ENCODE data around the gene TMF1.
A peak's percentile ranks its signal among the peaks of the same experiment; 100 is the strongest.

TMF1 gene

DNA sequence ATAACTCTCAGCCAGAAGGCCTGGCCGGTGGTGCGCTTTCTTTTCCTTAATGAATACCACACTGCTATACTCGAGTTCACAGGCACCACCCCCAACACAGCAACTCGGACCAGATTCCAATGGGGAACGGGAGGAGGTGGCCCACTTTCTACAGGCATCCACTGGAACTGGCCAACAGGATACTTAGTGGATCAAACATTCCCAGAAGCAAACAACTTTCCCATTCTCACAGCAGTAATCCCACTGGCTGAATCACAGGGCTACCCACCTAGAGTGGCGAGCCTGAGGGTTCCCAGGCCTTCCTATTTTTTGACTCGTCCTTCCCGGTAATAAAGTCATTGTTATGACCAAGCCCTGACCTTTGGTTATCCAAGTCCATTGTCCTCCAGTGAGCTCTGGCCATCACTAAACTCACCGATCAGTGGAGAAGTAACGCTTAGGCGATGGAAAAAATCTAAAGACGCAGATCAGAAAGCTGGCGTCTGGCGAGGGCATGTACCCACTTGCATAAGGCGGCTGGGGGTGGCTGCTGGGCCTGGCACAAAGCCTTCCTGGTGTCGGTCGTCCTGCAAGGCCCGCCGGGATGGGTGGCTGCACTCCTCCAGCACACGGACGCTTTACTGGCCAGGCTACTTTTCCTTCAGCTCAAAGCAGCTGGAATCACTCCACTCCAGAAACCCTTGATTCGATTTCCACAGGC, 39.9 kb downstream of the TMF1 start:
- no peak for DNase-seq

DNA sequence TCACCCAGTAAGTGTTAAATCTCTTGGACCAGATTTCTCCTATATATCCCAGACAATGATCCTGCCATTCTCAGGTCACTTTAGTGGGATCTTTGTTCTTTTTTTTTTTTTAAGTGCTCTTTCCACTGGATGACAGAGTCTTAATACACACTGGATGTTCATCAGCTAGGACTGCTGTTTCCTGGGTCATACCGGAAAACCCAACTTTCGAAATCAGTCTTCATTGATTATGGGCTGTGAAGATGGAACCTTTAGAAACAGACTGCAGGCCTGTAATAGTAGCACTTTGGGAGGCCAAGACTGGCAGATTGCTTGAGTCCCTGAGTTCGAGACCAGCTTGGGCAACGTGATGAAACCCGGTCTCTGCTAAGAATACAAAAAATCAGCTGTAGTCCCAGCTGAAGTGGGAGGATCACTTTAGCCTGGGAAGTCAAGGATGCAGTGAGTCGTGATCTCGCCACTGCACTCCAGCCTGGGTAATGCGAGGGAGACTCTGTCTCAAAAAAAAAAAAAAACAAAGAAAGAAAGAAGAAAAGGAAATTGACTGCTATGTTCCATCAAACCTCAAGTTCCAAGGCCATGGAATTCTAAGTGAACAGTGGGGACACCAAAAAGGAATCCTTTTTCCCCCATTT, 40.9 kb downstream of the TMF1 start:
- DNase-seq = no peak

DNA sequence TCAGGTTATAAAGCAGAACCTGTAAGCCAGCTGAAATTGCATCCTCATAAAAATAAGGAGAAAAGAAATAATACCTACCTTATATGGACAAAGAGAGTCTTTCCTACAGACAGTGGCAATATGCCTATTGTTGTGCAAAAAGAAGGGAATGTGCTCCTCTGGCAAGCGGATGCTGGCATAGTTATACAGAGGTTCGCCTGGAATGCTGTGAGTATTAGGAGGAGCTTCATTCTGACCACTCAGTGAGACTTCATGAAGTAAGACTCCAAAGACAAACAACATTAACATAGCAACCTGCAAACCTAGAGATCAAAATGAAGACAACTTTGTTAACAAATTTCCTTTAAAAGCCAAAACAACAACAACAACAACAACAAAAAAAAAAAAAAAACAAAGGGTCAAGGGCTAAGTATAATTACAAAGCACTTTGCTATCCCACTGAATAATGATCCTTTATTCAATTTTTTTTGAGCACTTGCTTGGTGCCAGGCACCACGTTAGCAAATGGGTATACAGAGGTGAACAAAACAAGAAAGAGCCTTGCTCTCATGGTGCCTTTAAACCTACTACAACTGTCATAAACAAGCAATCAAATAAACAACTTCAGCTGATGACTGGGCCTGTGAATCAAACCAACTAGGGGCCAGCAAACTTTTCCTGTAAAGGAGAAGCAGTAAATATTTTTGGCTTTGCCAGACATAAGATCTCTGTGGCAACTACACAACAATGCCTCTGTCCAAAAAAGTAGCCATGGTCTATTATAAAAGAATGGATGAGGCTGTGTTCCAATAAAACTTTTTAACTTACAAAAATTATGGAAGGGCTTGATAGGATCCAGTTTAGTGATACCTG, 42.3 kb downstream of the TMF1 start:
- no peak for DNase-seq

DNA sequence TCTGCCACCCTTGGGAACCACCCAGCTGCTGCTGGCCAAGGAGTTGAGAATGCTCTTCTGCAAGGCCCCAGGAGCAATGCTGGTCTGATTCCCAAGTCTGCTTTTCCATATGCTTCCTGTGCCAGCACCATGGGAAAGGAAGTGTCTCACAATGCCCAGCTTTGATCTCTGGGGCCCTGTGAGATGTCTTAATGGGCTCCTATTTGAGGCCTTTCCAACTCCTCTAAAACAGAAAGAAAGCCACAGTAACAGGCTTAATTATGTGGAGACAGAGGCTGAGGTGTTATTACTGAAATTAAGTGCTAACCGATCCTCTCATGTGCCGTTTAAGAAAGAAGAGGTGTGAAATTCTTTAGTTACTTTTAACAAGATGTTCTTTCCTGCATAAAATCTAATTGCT, 43.2 kb downstream of the TMF1 start:
- no peak for DNase-seq

DNA sequence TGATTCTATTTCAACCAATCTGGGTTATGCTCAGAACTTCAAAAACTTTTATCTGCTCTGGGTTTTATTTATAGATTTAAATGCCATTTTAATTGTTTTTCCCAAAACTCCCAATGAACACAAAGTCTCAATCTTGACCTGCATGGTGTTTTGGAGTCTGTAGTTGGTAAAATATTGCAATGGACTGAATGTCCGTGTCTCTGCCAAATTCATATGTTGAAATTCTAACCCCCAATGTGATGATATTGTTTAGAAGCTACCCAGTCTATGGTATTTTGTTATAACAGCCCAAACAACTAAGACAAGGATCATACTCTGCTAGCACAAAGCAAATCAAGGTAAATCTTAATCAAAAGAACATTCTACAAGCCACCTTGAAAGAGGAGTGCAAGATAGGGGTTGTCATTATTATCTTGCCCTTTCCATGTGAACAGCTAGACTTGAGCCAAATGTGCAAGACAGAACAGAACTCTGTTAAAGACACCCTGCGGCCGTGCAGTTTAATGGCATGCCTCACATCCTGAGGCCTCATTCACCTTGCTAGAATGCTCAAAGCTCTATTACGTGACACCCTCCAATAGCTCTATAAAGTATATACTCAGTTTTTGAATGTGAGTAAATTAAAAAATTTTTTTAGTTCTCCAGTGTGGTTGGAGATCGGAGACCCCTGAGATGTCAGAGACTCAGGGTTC, 46.2 kb downstream of the TMF1 start:
- DNase-seq = no peak

DNA sequence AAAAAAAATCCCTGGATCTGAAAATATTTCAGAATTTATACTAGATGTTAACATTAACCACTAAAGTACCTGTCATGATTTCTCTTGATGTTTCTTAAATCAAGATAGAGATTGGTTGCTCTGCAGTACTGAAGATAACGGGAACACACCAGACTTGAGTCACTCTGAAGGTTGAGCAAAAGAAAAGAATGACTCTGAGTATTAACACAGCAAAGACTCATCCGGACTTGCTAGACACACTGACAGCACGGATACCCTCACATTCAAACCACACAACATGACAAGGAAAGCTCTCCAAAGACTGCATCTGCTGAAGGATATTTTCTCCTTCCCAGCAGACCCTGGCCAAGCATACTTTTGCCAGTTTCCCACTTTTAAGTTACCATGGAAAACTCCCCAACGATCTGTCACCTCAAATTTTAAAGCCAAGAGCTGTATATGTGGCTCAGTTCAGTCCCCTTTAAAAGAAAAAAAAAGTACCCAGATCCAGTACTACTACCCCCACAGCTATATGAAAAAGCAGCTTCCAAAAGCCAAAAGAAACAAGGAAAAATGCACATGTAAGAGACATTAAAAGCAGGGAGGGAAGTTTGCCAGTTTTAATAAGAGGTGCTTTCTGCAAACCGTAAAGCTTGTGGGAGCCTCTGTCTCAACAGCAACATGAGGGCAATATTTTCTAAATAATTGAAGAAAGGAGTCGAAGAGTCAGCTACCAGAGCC, 46.9 kb downstream of the TMF1 start:
- no peak for DNase-seq

DNA sequence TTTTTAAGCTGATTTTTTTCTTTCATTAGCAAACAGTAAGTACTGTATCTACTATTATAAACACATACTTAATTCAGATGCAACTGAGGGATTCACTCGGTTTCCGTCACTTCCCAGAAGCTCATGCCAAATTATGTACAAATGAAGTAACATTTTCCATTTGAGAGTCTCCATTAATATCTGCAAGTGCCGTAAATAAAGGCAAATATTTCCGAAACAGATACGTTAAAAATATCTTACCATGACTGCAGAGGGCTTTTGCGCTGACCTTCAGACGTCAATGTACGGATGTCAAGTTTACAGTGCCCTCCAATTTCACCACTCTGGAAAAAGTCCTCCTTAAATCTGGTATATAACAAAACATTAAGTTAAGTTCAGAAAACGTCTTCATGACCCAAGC, 48.0 kb downstream of the TMF1 start:
- no peak for DNase-seq

DNA sequence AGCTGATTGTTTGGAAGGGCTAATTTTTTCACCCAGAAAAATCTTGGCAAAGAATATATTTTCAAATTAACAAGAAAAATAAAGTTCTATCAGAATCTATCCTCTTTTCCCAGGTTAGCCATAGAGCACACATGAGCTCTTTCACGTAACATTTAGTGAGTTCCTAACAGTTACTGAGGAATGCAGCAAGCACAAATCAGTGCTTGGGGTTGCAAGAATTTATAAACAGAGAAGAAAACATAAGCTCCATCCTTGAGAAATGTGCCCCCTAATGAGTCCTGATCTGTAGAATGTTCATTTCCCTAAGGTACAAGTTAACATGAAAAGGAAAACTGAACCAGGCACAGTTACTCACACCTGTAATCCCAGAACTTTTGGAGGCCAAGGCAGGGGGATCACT, 52.5 kb downstream of the TMF1 start:
- DNase-seq = no peak

DNA sequence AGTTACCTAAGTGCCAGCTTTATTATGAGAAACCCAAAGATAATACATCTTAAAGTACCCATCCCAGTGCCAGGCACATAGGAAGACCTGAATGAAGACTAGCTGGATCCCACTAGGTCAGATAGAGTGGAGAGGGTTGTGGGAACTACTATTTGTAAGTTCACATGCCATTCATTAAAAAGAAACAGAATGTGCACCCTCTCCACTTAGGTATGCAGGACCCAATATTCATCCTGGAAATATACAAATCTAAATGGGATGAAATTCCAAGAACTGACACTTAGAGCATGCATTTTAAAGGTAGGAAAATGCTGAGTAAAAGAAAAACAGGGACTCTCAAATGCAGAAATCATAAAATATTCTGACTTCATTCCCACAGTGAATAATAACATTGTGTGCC, 53.0 kb downstream of the TMF1 start:
- no peak for DNase-seq

DNA sequence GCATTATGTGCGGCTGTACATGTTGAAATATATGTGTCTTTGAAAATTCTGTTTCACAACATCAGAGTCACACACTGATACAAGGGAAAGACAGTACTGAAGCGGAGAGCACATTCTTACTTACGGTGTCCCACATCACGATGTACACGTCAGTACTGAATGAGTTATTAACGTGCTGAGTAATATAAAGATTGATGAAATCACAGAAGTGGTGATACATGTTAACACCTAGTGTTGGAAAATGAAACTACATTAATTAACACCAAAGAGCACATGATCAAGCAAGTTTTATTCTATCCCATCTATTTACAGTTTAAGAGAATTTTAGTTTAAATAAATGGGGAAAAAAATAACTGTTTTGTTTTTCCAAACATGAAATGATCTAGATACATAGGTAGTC, 54.2 kb downstream of the TMF1 start:
- DNase-seq = no peak

DNA sequence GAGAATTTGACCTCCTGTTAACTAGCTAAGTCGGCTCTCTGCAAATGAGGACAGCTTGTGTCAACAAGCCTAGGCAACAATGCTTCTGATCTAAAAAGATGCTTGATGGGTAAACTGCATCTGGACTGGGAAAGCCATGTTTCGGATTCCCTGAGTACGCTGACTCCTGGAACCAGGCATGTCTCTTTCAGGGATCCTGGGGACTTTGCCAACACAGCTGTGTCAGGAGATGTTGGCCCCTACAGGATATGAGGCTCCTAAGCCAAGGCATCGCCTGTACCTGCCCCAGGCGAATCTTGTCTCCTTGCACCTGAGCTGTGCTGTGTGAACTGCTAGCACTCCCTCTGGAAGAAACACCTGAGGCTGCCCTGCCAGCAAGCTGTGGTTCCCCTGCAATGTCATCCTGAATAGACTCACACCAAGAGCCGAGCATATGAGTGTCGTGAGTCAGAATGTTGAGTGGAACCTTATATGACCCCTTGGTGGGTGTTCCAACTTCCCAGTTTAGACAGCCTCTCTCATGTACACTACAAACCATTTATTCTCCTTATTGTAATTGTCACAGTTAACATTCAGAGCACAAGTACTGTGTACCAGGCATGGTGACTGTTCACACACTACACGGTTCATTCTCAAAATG, 55.7 kb downstream of the TMF1 start:
- DNase-seq = no peak

DNA sequence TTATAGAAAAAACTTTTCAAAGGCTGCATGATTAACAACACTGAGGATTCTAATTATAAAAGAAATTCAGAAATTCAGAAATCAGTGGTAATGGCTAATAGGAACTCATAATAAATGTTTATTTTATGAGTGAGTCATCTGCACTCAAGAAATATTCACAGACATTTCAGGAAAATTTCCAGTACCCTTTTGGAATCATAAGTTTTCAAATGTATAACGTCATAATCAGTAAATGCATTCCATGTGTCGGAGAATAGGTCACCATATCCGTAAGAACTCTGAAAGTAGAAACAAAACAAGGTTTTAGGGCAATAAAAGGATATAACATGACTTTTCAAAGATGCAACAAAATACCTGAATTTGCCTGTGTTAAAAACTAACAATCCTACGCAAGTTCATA, 63.4 kb downstream of the TMF1 start:
- DNase-seq = no peak

DNA sequence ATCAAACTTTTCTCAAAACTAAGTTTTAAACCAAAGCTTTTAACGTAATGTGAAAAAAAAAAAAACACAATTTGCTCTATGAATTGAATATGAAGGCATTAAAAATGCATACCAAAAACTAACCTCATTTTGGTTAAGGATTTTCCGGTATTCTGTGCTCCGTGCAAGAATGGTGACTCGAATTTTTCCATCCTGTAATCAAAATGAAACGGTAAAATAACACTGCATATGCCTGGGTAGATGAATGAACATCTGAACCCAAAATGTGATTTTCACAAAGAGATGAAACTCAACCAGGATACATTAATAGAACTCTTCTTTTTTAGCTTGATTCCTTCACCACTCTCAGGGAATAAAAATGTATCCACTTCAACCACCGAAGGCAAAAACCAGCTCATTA, 64.8 kb downstream of the TMF1 start:
- no peak for DNase-seq

DNA sequence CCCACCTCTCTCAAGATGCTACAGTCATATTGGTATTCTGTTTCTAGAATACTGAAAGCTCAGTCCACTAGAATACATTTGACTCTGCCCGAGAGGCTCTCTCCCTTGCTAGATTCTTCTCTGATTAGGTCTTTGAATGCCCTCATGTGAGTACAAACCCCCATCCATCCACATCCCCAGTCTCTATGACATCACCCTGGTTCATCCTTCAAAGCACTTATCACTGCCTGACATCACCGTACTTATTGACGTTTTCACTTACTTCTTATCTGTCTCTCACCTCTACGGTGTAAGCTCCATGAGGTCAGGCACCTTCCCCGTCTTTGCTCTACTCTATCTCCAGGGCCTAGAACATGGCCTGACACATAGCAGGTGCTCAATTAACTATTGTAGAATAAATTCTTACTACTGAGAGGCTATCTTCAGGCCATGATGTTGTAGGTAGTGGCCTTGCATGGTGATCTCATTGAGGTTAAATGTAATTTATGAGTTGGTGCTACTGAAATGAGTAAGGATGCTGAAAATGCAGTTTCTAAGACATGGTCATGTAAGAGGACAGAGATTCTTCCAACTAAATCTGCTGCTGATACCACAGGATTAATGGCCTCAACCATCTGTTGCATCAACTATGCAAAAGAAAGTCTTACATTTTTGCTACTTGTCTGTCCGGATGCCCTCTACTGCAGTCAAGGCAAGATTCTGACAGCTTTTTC, 65.5 kb downstream of the TMF1 start:
- no peak for DNase-seq

DNA sequence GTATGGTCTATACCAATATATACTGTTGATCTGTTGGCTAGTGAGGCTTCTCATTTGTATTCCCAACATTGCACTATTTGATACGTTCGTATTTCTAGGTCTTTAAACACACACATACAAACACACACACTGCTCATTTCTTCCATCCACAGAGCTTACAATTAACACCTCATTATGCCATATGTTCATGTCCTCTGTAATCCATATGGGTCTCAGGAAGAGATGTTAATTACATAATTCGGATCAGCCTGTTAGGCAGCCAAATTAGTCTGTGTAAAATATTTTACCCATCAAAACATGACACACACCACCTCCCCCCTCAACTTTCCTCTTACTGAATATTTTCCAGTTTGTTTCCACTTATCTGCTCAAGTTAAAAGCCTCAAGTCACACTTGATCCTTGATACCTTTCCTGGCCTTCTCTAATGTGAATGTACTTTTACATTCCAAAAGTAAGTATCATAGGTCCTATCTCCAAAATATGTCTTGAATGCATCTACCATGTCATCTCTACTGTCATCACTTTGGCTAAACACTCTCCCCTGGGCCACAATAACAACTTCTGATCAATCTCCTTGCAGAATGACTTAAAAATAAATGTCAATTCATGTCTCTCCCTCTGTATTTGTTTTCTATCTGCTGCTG, 66.9 kb downstream of the TMF1 start:
- DNase-seq = no peak

DNA sequence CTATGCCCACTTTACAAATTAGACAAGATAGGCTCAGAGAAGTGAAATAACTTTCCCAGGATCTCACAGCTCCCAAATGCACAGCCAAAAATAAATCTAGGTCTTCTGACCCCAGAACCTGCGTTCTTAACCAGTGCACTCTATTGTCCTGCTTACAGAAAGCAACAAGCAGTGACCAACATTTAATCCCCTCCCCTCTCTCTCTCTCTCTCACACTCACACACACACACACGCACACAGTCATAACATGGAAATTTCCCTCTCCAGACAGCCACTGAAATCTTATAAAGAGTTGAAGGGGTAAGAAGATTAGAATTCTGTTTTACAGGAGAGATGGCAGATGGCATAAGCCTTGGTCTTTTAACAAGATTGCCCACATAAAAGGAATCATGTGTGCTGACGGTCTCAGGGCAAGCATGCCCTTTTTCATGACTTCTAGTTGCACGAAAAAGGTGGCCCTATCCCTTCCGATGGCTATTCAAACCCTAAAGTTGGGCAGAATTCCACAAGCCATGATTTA, 68.1 kb downstream of the TMF1 start:
- DNase-seq = no peak

DNA sequence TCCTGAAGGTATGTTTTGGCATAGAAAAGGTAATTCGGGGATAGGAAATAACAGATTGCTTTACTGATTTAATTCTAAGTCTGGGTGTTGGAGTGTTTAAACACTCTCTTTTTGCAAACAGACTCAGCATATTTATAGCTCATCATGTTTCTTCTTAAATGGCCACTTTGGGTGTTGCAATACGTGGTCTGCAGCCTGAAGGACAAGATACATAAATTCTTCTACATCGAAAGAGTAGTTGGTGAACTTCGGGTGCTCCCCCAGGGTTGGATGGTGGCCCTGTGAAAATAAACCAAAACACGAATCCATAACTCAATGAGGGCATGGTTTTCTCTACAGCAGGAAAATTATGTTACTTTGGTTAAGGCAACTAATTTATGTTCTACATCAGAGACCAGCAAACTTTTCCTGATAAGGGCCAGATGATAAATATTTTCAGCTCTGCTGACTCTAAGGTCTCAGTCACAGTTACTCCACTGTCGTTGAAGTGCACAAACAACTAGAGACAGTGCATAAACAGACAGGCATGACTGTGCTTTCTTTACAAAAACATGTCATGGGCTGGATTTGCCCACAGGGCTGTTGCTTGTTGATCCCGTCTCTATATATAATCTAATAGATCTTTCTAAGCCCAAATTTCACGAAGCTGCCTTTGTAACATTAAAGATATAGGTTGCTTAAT, 74.5 kb downstream of the TMF1 start:
- DNase-seq = no peak

DNA sequence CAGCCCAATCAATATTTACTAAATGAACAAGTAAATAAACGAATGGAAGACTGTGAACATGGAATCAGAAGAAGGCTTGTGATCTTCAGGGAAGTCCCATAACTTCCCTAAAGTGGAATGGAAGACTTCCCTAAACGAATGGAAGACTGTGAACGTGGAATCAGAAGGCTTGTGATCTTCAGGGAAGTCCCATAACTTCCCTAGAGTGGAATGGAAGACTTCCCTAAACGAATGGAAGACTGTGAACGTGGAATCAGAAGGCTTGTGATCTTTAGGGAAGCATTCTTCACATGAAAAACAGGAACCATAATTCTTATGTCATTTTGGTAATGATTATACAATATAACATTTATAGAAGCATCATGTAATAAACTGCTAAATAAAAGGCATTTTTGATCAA, 77.4 kb downstream of the TMF1 start:
- no peak for DNase-seq

DNA sequence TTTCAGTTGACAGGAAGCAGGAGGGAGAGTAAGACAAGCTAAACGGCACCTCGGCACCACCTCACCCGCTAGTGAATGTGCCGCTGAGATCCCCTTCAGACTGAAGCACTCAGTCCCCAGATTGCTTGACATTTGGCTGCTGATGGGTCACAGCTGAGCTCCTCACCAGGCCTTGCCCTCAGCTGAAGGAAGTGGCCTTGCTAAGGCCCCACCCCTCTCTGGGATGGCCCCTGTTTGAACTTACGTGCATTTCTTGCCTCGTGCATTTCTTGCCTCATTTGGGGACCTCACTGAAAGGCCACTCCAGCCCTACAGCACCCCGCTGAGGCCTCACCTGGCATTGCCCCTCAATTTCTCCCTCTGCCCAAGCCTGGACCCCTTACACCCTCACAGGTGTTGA, 78.5 kb downstream of the TMF1 start:
- no peak for DNase-seq

DNA sequence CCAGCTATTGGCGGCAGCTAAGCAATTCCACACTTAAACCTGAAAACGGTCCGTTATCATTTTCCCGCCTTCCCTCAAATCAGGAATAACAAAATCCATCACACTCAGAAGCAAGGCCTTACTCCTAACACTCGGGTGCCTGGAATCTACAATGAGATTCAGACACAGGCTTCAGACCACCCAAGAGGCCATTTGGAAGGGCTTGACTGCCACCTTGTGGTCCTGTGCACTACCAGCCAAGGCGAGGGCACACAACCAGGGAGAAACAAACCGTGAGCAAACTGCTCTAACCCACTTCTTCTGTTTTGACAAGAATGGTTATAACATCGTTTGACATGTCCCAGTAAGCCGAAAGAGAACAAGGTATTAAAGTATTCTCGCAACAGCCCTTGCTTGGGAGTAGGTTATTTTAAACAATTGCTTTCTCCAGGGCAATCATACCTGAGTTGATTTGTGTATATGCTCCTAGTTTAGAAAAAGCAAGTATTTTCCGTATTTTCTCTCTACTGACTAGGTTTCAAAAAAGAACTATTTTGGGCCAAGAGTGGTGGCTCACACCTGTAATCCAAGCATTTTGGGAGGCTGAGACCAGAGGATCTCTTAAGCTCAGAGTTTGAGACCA, 79.7 kb downstream of the TMF1 start:
- peak; percentile 12 for DNase-seq

Measured in activated naive CD4-positive, alpha-beta T cell treated with Interleukin-2 at 50 U/mL for 16 hours (primary cell).